H1 (cell line): Measurements from ENCODE around the gene SMAP1. TPM values are rescaled to one million over a fixed set of nuclear protein-coding genes. Genes with fewer than 3 reads are reported as not detected.
A peak's percentile ranks its signal among the peaks of the same experiment; 100 is the strongest.

ENCODE experiments used
- CTCF ChIA-PET: fragments of 300-600 bp; sonication (Branson Sonifier 250); formaldehyde crosslinking; loops from one replicate; lab custom pipeline; 2021; ENCODE audit not compliant: partially characterized antibody; lab: Charles Lee
- POLR2A ChIA-PET: fragments of 300-600 bp; sonication (Branson Sonifier 250); formaldehyde crosslinking; loops from one replicate; lab custom pipeline; 2021; ENCODE audit warnings: inconsistent platforms; ENCODE audit not compliant: partially characterized antibody; lab: Charles Lee
- DNase-seq, 2 experiments: peaks; one replicate each; pipeline versions ENCODE4 v3.0.0 to v3.0.0-alpha.2; 2010 to 2022; ENCODE audit warnings: low spot score in 2 of 2, low read depth in 1 of 2, mixed read lengths in 1 of 2
- FAIRE-seq: peaks from 2 replicates; lab custom pipeline; 2011; peaks lifted over from hg19 to GRCh38; lab: Jason Lieb, UNC
- H2AFZ ChIP-seq: 2 replicates; pipeline ENCODE4 v1.8.1; 2012; ENCODE audit warnings: low read length, inconsistent platforms
- H2AK5ac ChIP-seq: 2 replicates; pipeline ENCODE4 v1.6.1; 2013; ENCODE audit warnings: low read depth, low read length
- H2BK120ac ChIP-seq: replicated peaks from 2 replicates; pipeline ENCODE3; 2013; ENCODE audit warnings: low read depth, low read length, inconsistent platforms
- H2BK12ac ChIP-seq: 2 replicates; pipeline ENCODE4 v1.6.1; 2013; ENCODE audit warnings: low read depth, low read length
- H2BK15ac ChIP-seq: 2 replicates; pipeline ENCODE4 v1.6.1; 2013; ENCODE audit warnings: low read length
- H2BK20ac ChIP-seq: 2 replicates; pipeline ENCODE4 v1.6.1; 2013; ENCODE audit warnings: low read length
- H2BK5ac ChIP-seq: 2 replicates; pipeline ENCODE4 v1.6.1; 2013; ENCODE audit warnings: low read depth, low read length
- H3K14ac ChIP-seq: 2 replicates; pipeline ENCODE4 v1.6.1; 2013; ENCODE audit warnings: inconsistent platforms; ENCODE audit not compliant: insufficient read length
- H3K18ac ChIP-seq: 2 replicates; pipeline ENCODE4 v1.6.1; 2013; ENCODE audit warnings: low read length; ENCODE audit errors: extremely low read depth
- H3K23ac ChIP-seq: 2 replicates; pipeline ENCODE4 v1.6.1; 2013; ENCODE audit warnings: inconsistent platforms; ENCODE audit not compliant: insufficient read length
- H3K23me2 ChIP-seq: 2 replicates; pipeline ENCODE4 v1.6.1; 2013; ENCODE audit warnings: low read depth, low read length
- H3K27ac ChIP-seq: 2 replicates; pipeline ENCODE4 v1.6.1; 2011; ENCODE audit warnings: low read depth, low read length, inconsistent platforms
- H3K27me3 ChIP-seq, 4 experiments: replicated peaks in 1 of 4; 1 replicate in 1 of 4; 2 replicates in 3 of 4; pipeline versions ENCODE4 v1.6.1 to v1.8.1; 2011 to 2013; ENCODE audit warnings: low read length in 3 of 4, mild to moderate bottlenecking in 3 of 4, inconsistent platforms in 2 of 4, mixed read lengths in 2 of 4, moderate library complexity in 1 of 4; ENCODE audit not compliant: control insufficient read depth in 3 of 4, insufficient read depth in 3 of 4; ENCODE audit errors: extremely low read depth in 1 of 4
- H3K36me3 ChIP-seq, 4 experiments: 2 replicates each; pipeline versions ENCODE4 v1.6.1 to v1.8.1; 2011 to 2013; ENCODE audit warnings: mild to moderate bottlenecking in 4 of 4, low read length in 3 of 4, moderate library complexity in 2 of 4, control low read depth in 1 of 4, inconsistent platforms in 1 of 4; ENCODE audit not compliant: insufficient read depth in 4 of 4, control insufficient read depth in 2 of 4
- H3K4ac ChIP-seq: replicated peaks from 2 replicates; pipeline ENCODE3; 2013; ENCODE audit warnings: low read length, low read depth, mixed read lengths, inconsistent platforms; ENCODE audit not compliant: insufficient read length
- H3K4me1 ChIP-seq, 4 experiments: replicated peaks in 1 of 4; 1 replicate in 1 of 4; 2 replicates in 3 of 4; pipeline versions ENCODE4 v1.6.1 to v1.8.1; 2011 to 2013; ENCODE audit warnings: low read length in 3 of 4, inconsistent platforms in 2 of 4, mixed read lengths in 1 of 4; ENCODE audit not compliant: insufficient read depth in 4 of 4, control insufficient read depth in 3 of 4
- H3K4me2 ChIP-seq, 2 experiments: 2 replicates each; pipeline versions ENCODE4 v1.6.1 to v1.8.1; 2011 to 2013; ENCODE audit warnings: low read depth in 2 of 2, low read length in 2 of 2, control low read depth in 1 of 2, inconsistent platforms in 1 of 2, mild to moderate bottlenecking in 1 of 2; ENCODE audit not compliant: insufficient read depth in 1 of 2
- H3K4me3 ChIP-seq, 4 experiments: fragments of 200-600, 300-600 bp in 1 of 4; sonication (generic), shearing (Covaris generic), sonication (Bioruptor Twin) in 1 of 4; 2 replicates each; pipeline versions ENCODE4 v1.5.1 to v1.8.1; 2011 to 2016; ENCODE audit warnings: low read length in 4 of 4, low read depth in 3 of 4, control low read depth in 2 of 4, inconsistent platforms in 2 of 4, mild to moderate bottlenecking in 2 of 4, mixed read lengths in 1 of 4, moderate library complexity in 1 of 4; ENCODE audit not compliant: insufficient read depth in 2 of 4; ENCODE audit errors: extremely low read depth in 1 of 4
- H3K56ac ChIP-seq: replicated peaks from 2 replicates; pipeline ENCODE3; 2013; ENCODE audit warnings: low read depth, mild to moderate bottlenecking, mixed read lengths, low read length, inconsistent platforms; ENCODE audit not compliant: insufficient read length
- H3K79me1 ChIP-seq: 2 replicates; pipeline ENCODE4 v1.6.1; 2013; ENCODE audit warnings: low read depth, low read length, control low read depth
- H3K79me2 ChIP-seq, 2 experiments: 2 replicates each; pipeline versions ENCODE4 v1.6.1 to v1.8.1; 2012 to 2013; ENCODE audit warnings: low read length in 2 of 2, mild to moderate bottlenecking in 2 of 2, inconsistent platforms in 1 of 2; ENCODE audit not compliant: insufficient read depth in 2 of 2, control insufficient read depth in 1 of 2
- H3K9ac ChIP-seq, 4 experiments: replicated peaks in 1 of 4; 1 replicate in 1 of 4; 2 replicates in 3 of 4; pipeline versions ENCODE4 v1.6.1 to v1.8.1; 2011 to 2013; ENCODE audit warnings: low read depth in 3 of 4, low read length in 3 of 4, control low read depth in 2 of 4, mild to moderate bottlenecking in 2 of 4, moderate library complexity in 2 of 4, inconsistent platforms in 1 of 4; ENCODE audit errors: extremely low read depth in 1 of 4
- H3K9me3 ChIP-seq, 2 experiments: 2 replicates each; pipeline versions ENCODE4 v1.6.1 to v1.8.1; 2012 to 2013; ENCODE audit warnings: mild to moderate bottlenecking in 2 of 2, moderate library complexity in 2 of 2, control low read depth in 1 of 2, inconsistent platforms in 1 of 2, low read depth in 1 of 2, low read length in 1 of 2, mixed read lengths in 1 of 2; ENCODE audit not compliant: insufficient read depth in 2 of 2
- H4K20me1 ChIP-seq, 2 experiments: replicated peaks in 1 of 2; 2 replicates each; pipeline versions ENCODE3 to v1.8.1; 2011 to 2013; ENCODE audit warnings: inconsistent platforms in 2 of 2, low read length in 2 of 2, mild to moderate bottlenecking in 1 of 2; ENCODE audit not compliant: insufficient read depth in 2 of 2, control insufficient read depth in 1 of 2
- H4K5ac ChIP-seq: 2 replicates; pipeline ENCODE4 v1.6.1; 2013; ENCODE audit warnings: low read length, low read depth, mixed read lengths, inconsistent platforms; ENCODE audit not compliant: insufficient read length
- H4K8ac ChIP-seq: 2 replicates; pipeline ENCODE4 v1.8.0; 2013; ENCODE audit warnings: mild to moderate bottlenecking, moderate library complexity, low read length, inconsistent platforms; ENCODE audit not compliant: insufficient read depth; ENCODE audit errors: extremely low read depth
- H4K91ac ChIP-seq: replicated peaks from 2 replicates; pipeline ENCODE3; 2013; ENCODE audit warnings: low read length, mixed read lengths, inconsistent platforms; ENCODE audit not compliant: insufficient read length
- NRF1 ChIP-seq: IDR thresholded peaks from 2 replicates; pipeline ENCODE4 v1.6.1; 2011; ENCODE audit warnings: mild to moderate bottlenecking, low read depth, low read length, improper control_type of control experiment
- WGBS, 2 experiments: shearing (Covaris generic) in 1 of 2; methylation state at CpG; one replicate each; pipeline versions ENCODE4 v1.1.6 to v1.1.7; 2013 to 2015; ENCODE audit warnings: low lambda C conversion rate in 2 of 2, mixed read lengths in 2 of 2, inconsistent platforms in 1 of 2, low coverage in 1 of 2, missing lambda C conversion rate in 1 of 2; ENCODE audit not compliant: insufficient replicate concordance in 2 of 2, insufficient coverage in 1 of 2, insufficient read length in 1 of 2; ENCODE audit errors: extremely low coverage in 1 of 2, missing lambda C conversion rate in 1 of 2; 5-methylcytosine and 5-hydroxymethylcytosine counted together
- polyA plus RNA-seq, 7 experiments: library from polyadenylated mRNA; depleted of rRNA in 3 of 7; stranded (reverse) in 5 of 7; unstranded in 2 of 7; fragments of >200 nt in 5 of 7; fragments of 200-250 nt in 2 of 7; gene quantifications; 1 replicate in 5 of 7; 2 replicates in 1 of 7; 4 replicates in 1 of 7; pipeline versions ENCODE4 v1.2.1 to v1.2.3, GENCODE V29; 2011 to 2013; ENCODE audit warnings: missing spikeins in 2 of 7, mixed read lengths in 2 of 7
- total RNA-seq: library from RNA; stranded (reverse); fragmentation: NEBNext Ultra II Directional; extraction: Animal tissue kit (Norgen Biotek cat#: 25700); gene quantifications from 2 replicates; pipeline ENCODE4 v1.2.1, GENCODE V29; 2021

SMAP1 gene
- total and polyA plus RNA-seq, 2 of the 8 experiments (the other 6 are each of a cell fraction or from before 2014, with no cell fraction given): 18.8 to 32.4 TPM

GRCh38 chr6:70879496-70879895 is 211.8 kb downstream of the SMAP1 start:
- H3K9me3 ChIP-seq: no peaks in the 10 kb centered on the region; a peak in 1 of 4 replicates
- no peaks in the 10 kb centered on the region for H3K27me3 ChIP-seq
- no peak overlapping the region for H2AK5ac ChIP-seq
- no peak overlapping the region for H3K14ac ChIP-seq
- no peak overlapping the region for H4K8ac ChIP-seq
- CTCF ChIA-PET: interaction anchor here (0.8 to 3.3 kb wide), 12 partner anchors 9 to 334 kb away, joined by 3 to 16 read pairs (median 4); no protein-coding TSS in a partner anchor
- no peak overlapping the region for H2BK5ac ChIP-seq
- TF ChIP-seq NRF1: no peak
- H3K23ac ChIP-seq: no peak overlapping the region
- FAIRE-seq: no peak
- no peak overlapping the region for H2BK12ac ChIP-seq
- no peak overlapping the region for H3K4ac ChIP-seq
- peaks cover under 1 to 3% (median 2%) of the 10 kb centered on the region in 4 experiments for H3K4me1 ChIP-seq
- DNase-seq: no peak
- no peak overlapping the region for H3K4me2 ChIP-seq
- H3K27ac ChIP-seq: no peak overlapping the region
- H4K20me1 ChIP-seq: no peaks in the 10 kb centered on the region
- H2BK120ac ChIP-seq: no peak overlapping the region
- 88% methylated on average over 5 of the region's 5 CpGs; no CpG with 5 or more reads in 1 of the 2 experiments for WGBS, 2 experiments
- H2BK20ac ChIP-seq: 0 out of 2 replicates have a peak overlapping the region, but pooled peaks have one; percentile 37
- H3K18ac ChIP-seq: no peak overlapping the region
- H3K79me2 ChIP-seq: no peaks in the 10 kb centered on the region
- POLR2A ChIA-PET: no interaction called here
- no peaks in the 10 kb centered on the region for H3K23me2 ChIP-seq
- H3K36me3 ChIP-seq: no peaks in the 10 kb centered on the region
- H2AFZ ChIP-seq: peak overlapping the region; percentile 41; the same call in 1 of the 2 replicates
- no peaks in the 10 kb centered on the region for H3K79me1 ChIP-seq
- peak overlapping the region; percentile 49 for H4K91ac ChIP-seq
- no peak overlapping the region for H4K5ac ChIP-seq
- H3K9ac ChIP-seq: no peak overlapping the region
- H2BK15ac ChIP-seq: no peak overlapping the region
- H3K4me3 ChIP-seq: no peak overlapping the region
- no peak overlapping the region for H3K56ac ChIP-seq
